Astrocyte (in vitro differentiated cells and primary cell): Measurements from ENCODE around the gene LSMEM2.

Experiments
- CTCF ChIP-seq: IDR thresholded peaks from 2 replicates; pipeline ENCODE4 v1.5.1; 2011; ENCODE audit warnings: low read depth, mild to moderate bottlenecking, inconsistent platforms, low read length, moderate library complexity; ENCODE audit not compliant: insufficient read depth
- EZH2 ChIP-seq: IDR thresholded peaks from 2 replicates; pipeline ENCODE4 v1.6.1; 2012; ENCODE audit warnings: mild to moderate bottlenecking, low read length, inconsistent platforms; ENCODE audit not compliant: insufficient read depth

- TF ChIP-seq CTCF (peak; percentile 68), EZH2 (no peak)
Measured at GRCh38 chr3:50260027-50260941, 18.6 kb upstream of the LSMEM2 start.
